NOMO-1 treated with DMSO at 0.1 percent for 48 hours (cell line): ENCODE measurements around the gene ARID1B.

Experiments used
- DNase-seq: peaks from one replicate; lab custom pipeline; 2025; ENCODE audit not compliant: unreplicated experiment; lab: John Stamatoyannopoulos, UW

Gene ARID1B

DNA sequence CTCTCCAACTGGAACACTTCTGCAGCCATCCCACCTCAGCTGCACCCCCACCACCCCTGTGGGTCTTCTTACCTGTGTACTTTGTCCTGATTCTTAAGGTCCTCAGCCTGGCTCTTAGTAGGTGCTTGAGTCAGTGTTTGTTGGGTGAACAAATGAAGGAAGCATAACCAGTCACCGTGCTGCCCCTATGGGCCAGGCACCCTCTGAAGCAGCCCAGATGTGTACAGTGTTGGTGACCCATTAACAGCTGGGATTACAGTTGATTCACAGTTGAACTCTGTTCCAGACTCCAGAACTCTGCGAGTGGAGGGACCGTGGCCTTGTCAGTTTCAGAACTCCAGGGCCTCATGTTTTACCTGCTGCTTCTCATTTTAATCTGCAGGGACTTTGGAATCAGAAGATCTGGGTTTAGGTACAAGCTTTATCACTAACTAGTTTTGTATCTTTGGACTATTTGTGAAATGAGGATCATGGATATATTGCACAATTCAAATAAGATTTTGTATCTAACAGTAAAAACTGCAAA is 342.4 kb downstream of the ARID1B start:
- no peak for DNase-seq

DNA sequence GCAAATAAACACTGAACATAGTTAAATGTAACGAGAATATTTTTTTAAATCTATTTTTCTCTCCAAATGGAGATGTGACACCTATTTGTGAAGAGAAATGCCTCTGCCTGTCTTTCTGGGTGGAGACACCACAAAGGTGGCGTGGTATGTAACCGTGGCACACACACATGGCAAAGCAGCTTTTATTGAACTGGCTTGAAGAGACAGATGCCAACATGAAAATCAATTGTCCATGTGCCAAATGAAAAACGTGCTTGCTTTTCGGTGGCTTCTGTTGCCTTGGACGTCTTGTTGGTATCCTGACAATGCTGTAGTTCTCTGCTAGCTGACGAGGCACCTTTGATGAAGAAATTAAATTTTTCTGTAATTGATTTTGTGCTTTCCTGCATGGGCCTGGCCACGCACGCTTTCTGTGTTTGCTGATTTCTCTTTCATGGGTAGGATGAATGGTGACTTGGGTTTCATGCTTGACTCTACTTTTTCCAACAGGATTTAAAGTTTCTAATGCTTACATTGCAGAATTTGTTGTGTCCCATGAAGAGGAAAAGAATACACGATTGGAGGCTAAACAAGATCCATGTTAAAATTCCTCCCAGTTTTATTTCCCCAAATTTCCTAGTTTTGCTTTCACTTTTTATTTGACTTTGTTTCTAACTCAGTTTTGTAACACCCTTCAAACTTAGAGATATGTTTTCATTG is 343.5 kb downstream of the ARID1B start:
- DNase-seq, result no peak

- DNase-seq, result no peak
Observed at GRCh38 chr6:157121897-157122296, 344.7 kb downstream of the ARID1B start.

- no peak for DNase-seq
Observed at GRCh38 chr6:157123234-157123633, 346.1 kb downstream of the ARID1B start.

- DNase-seq, result no peak
Observed at GRCh38 chr6:157124485-157125254, 347.5 kb downstream of the ARID1B start.

DNA sequence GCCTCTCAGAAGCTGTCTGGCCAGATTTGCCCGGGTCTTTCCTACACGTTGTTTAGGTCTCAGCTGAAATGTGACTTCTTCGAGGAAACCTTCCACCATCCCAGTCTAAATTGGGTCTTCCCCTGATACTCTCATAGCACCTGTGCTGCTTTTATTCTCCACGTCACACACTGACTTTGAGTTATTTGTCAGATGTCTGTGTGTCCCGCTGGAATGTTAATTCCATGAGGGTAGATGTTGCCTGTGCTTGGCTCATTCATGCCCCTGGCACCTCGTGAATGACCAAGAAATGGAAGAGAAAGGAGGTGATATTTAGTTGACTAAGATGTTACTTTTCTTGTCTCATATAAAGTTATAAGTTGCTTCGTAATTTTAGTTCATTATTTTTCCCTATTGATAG is 348.4 kb downstream of the ARID1B start:
- no peak for DNase-seq

- DNase-seq, result no peak
Observed at GRCh38 chr6:157126183-157127098, 349.3 kb downstream of the ARID1B start.

DNA sequence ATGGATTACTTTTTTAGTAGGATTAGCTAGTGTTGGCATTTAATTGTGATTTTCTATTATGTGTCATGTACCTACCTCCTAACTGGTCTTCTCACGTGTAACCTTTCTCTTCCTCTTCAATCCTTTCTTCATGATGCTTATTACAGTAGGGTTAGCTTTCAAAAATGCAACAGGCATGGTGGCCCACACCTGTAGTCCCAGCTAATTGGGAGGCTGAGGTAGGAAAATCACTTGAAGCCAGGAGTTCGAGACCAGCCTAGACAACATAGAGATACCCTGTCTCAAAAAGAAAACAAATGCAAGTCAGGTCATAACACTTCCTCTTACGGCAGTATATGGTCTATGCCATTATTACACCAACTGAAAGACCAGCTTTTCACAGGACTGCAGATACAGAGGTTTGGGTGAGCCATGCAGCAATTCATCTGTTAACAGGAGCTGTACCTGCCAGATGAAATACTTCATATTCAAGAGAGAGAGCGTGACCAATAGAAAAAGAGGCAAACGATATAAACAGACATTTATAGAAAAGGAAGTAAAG is 351.1 kb downstream of the ARID1B start:
- no peak for DNase-seq

GRCh38 chr6:157131250-157131649 is 354.1 kb downstream of the ARID1B start:
- no peak for DNase-seq

DNA sequence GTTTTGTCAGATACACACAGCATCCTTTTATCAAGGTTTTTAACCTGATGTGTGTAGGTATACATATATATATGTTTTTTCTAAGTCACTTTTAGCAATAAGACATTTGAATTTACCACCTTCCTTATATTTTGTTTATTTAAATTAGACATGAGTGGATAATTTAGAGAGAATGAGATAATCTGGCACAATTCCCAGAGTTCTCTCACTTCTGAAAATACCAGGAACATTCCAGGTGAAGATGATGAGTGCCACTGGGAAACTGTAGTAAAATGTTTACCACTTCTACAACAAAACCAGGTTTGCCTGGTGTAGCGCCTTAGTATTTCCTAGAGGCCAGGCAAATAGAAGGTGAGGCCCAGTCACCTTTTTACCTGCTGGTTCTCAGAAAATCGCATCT is 356.7 kb downstream of the ARID1B start:
- no peak for DNase-seq

GRCh38 chr6:157134402-157135047 is 357.3 kb downstream of the ARID1B start:
- no peak for DNase-seq

GRCh38 chr6:157135691-157136090 is 358.5 kb downstream of the ARID1B start:
- no peak for DNase-seq

- DNase-seq, result no peak
Observed at GRCh38 chr6:157137501-157137900, 360.3 kb downstream of the ARID1B start.

DNA sequence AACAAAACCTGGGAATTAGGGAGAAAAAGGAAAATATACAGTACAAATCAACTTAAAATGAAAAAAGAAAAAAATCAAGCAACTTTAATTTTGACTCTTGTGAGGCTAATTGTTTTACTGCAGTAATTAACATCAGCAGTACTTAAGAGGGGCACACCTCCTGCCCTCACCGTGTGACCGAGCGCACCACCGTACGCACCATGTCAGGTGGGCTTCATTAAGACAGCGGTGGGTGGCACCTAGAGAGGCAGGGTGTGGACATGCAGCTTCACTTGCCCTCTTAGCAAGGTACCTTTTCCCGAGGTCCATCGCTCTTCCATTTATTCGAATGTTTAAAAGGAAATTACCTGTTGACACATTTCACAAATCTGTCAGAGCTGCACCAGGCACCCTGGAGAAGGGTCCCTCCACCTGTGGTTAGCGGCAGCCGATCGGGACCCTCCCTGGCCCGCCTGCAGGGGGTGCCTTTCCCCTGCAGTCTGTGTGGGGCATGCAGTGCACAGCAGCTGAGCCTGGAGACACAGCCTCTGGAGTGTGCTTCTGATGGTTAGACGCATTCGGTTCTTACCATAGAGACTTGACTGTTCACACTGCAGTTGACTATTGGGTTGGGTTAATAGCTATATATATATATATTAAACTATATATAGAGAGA is 362.0 kb downstream of the ARID1B start:
- no peak for DNase-seq

DNA sequence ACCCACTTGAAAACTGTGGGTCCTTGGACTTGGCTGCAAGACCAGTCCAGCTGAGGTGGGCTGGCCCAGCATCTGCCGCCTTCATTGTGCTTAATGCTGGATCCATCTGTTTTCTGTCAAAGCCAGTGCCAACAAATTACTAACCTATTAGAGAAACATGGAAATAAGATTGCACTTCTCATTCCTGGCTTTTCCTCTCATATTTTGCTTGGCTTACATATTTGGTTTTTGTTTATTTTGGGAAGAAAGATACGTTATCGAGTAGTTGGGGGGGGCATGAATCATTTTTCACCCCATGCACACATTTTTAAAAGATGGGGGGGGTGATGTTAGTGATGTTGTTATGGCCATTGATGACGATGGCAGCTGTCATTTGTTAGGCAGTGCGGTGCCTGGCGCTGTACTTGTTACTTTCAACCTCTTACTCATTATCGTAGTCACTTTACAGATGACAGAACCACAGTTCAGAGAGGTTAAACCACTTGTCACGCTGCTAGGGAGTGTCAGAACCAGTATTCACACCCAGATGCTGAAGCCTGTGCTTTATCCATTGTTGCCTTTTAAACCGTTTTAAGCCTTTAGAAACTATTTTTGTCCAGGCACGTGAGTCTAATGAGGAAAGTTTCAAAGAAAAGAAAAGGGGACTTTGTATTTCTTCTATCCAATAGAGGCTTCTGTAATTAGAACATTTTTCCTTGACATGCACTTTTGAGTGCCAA is 366.2 kb downstream of the ARID1B start:
- DNase-seq, result no peak

GRCh38 chr6:157143890-157144798 is 367.0 kb downstream of the ARID1B start:
- DNase-seq, result no peak

DNA sequence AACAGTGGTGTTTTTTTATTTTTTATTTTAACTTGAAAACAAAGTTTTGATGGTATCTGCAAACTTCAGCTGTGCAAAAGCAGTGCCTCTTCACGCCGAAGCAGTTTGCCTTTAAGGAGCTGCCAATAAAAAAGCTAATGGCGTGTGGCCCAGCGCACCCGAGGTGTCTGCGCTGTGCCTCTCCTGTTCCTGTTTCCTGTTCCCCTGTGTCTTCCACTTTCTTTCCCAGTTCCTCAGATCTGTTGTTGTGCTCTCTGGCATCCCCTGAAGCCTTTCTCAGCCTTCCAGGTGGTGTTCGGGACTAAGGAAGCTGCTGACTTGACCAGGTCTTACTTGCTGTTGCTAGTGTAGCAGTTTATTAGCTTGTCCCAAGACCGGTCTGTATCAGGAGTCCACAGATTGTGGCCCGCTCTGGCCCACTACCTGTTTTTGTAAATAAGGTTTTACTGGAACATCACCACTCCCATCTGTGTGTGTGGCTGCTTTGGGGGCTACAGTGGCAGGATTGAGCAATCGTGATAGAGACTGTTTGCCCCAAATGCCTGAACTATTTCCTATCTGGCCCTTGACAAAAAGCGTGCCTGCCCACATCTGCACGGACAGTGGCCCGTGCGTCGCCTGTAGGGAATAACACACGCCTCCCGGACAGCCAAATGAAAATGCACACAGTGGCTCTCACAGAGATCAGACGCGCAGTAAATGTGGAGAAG is 367.8 kb downstream of the ARID1B start:
- no peak for DNase-seq
